Fibroblast of lung (primary cell): ENCODE results near the gene FNDC7. TPM values are rescaled to one million over a fixed set of nuclear protein-coding genes. Genes with fewer than 3 reads are reported as not detected.
"Not testable (repeated sequence)": the region's sequence is repeated elsewhere in the genome, so short reads cannot be mapped to it uniquely, and the experiment has no call there.

ENCODE experiments used
- DNase-seq, 2 donors: peaks; one replicate each; pipeline versions ENCODE4 v3.0.0 to v3.0.0-alpha.2; 2010; ENCODE audit warnings: low read depth in 2 of 2
- H2AFZ ChIP-seq: 2 replicates; pipeline ENCODE4 v1.5.1; 2012; ENCODE audit warnings: low read length, control low read depth, inconsistent platforms
- H3K27ac ChIP-seq: 2 replicates; pipeline ENCODE4 v1.5.1; 2011; ENCODE audit warnings: low read length, control low read depth; ENCODE audit not compliant: insufficient read depth
- H3K27me3 ChIP-seq: 2 replicates; pipeline ENCODE4 v1.5.1; 2011; ENCODE audit warnings: mild to moderate bottlenecking, low read length; ENCODE audit not compliant: control insufficient read depth, insufficient read depth
- H3K36me3 ChIP-seq: 2 replicates; pipeline ENCODE4 v1.5.1; 2011; ENCODE audit warnings: low read length; ENCODE audit not compliant: control insufficient read depth, insufficient read depth
- H3K4me1 ChIP-seq: 2 replicates; pipeline ENCODE4 v1.5.1; 2011; ENCODE audit warnings: low read length; ENCODE audit not compliant: control insufficient read depth, insufficient read depth; ENCODE audit errors: extremely low read depth
- H3K4me2 ChIP-seq: 2 replicates; pipeline ENCODE4 v1.5.1; 2011; ENCODE audit warnings: low read length, control low read depth; ENCODE audit not compliant: insufficient read depth; ENCODE audit errors: extremely low read depth
- H3K4me3 ChIP-seq, 4 experiments: fragments of 200-600 bp in 1 of 4; sonication (generic) in 1 of 4; replicated peaks in 1 of 4; 2 replicates each; pipeline ENCODE4 v1.5.1; 2011 to 2016; ENCODE audit warnings: low read length in 4 of 4, low read depth in 3 of 4, mild to moderate bottlenecking in 3 of 4, control low read depth in 2 of 4, inconsistent platforms in 1 of 4, mixed read lengths in 1 of 4; ENCODE audit not compliant: insufficient read depth in 1 of 4; ENCODE audit errors: control extremely low read depth in 1 of 4
- H3K79me2 ChIP-seq: 2 replicates; pipeline ENCODE4 v1.5.1; 2012; ENCODE audit warnings: mild to moderate bottlenecking, low read length, inconsistent platforms; ENCODE audit not compliant: control insufficient read depth, insufficient read depth
- H3K9ac ChIP-seq: 2 replicates; pipeline ENCODE4 v1.5.1; 2011; ENCODE audit warnings: mild to moderate bottlenecking, low read length, control low read depth; ENCODE audit not compliant: insufficient read depth
- H3K9me3 ChIP-seq: 2 replicates; pipeline ENCODE4 v1.5.1; 2012; ENCODE audit warnings: low read depth, low read length; ENCODE audit not compliant: control insufficient read depth, insufficient read depth
- H4K20me1 ChIP-seq: 2 replicates; pipeline ENCODE4 v1.5.1; 2011; ENCODE audit warnings: low read length; ENCODE audit not compliant: control insufficient read depth, insufficient read depth; ENCODE audit errors: extremely low read depth
- EZH2 ChIP-seq: IDR thresholded peaks from 2 replicates; pipeline ENCODE4 v1.5.1; 2012; ENCODE audit warnings: low read length, control low read depth, mild to moderate bottlenecking; ENCODE audit errors: missing control alignments
- polyA plus RNA-seq, 2 donors: library from polyadenylated mRNA; depleted of rRNA in 1 of 2; stranded (reverse) in 1 of 2; unstranded in 1 of 2; fragments of >200 nt; gene quantifications; 2 replicates each; pipeline ENCODE4 v1.2.1, GENCODE V29; 2011 to 2012; ENCODE audit warnings: missing spikeins in 1 of 2
- total RNA-seq: library from RNA; depleted of rRNA; stranded (reverse); fragments of >200 nt; gene quantifications from 2 replicates; pipeline ENCODE4 v1.2.1, GENCODE V29; 2014
- TF ChIP-seq, protein P1 (sequence below), 2 donors: IDR thresholded peaks in 1 of 2; conservative IDR thresholded peaks in 1 of 2; 1 replicate in 1 of 2; 2 replicates in 1 of 2; pipeline ENCODE4 v1.5.1; 2011 to 2012; ENCODE audit warnings: low read length in 2 of 2, control low read depth in 1 of 2, inconsistent platforms in 1 of 2, low read depth in 1 of 2, mild to moderate bottlenecking in 1 of 2

The FNDC7 gene
- total and polyA plus RNA-seq, 2 donors (not counting 1 experiment from before 2014, with no cell fraction given) = 0.06 to 0.17 TPM

GRCh38 chr1:108665067-108665466 lies 47.6 kb upstream of the FNDC7 start:
- Histone ChIP-seq H4K20me1 (no peaks in the 10 kb centered on the region), H3K79me2 (no peaks in the 10 kb centered on the region), H2AFZ (no peak overlapping the region), H3K27ac (no peak overlapping the region), H3K9me3 (no peaks in the 10 kb centered on the region), H3K36me3 (no peaks in the 10 kb centered on the region), H3K4me1 (no peaks in the 10 kb centered on the region), H3K27me3 (no peaks in the 10 kb centered on the region), H3K4me3 (no peak overlapping the region), H3K4me2 (no peak overlapping the region), H3K9ac (no peak overlapping the region)
- TF ChIP-seq EZH2 = no peak
- TF ChIP-seq, protein P1, sequence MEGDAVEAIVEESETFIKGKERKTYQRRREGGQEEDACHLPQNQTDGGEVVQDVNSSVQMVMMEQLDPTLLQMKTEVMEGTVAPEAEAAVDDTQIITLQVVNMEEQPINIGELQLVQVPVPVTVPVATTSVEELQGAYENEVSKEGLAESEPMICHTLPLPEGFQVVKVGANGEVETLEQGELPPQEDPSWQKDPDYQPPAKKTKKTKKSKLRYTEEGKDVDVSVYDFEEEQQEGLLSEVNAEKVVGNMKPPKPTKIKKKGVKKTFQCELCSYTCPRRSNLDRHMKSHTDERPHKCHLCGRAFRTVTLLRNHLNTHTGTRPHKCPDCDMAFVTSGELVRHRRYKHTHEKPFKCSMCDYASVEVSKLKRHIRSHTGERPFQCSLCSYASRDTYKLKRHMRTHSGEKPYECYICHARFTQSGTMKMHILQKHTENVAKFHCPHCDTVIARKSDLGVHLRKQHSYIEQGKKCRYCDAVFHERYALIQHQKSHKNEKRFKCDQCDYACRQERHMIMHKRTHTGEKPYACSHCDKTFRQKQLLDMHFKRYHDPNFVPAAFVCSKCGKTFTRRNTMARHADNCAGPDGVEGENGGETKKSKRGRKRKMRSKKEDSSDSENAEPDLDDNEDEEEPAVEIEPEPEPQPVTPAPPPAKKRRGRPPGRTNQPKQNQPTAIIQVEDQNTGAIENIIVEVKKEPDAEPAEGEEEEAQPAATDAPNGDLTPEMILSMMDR (conservative IDR thresholded peaks at IDR 0.05 in 1 of 2, IDR thresholded peaks at IDR 0.05 in 1 of 2; ENCODE audit: low read depth in 1 of 2, low read length in 2 of 2) = no peak
- no peak for DNase-seq

GRCh38 chr1:108665771-108666170 lies 46.9 kb upstream of the FNDC7 start:
- no peaks in the 10 kb centered on the region for H3K36me3 ChIP-seq
- no peaks in the 10 kb centered on the region for H3K27me3 ChIP-seq
- no peak for DNase-seq
- no peak overlapping the region for H3K4me3 ChIP-seq
- H4K20me1 ChIP-seq = no peaks in the 10 kb centered on the region
- H3K4me2 ChIP-seq = no peak overlapping the region
- H3K79me2 ChIP-seq = no peaks in the 10 kb centered on the region
- H3K9ac ChIP-seq = no peak overlapping the region
- no peak for TF ChIP-seq EZH2
- H3K4me1 ChIP-seq = no peaks in the 10 kb centered on the region
- H2AFZ ChIP-seq = no peak overlapping the region
- no peak overlapping the region for H3K27ac ChIP-seq
- H3K9me3 ChIP-seq = no peaks in the 10 kb centered on the region

DNA sequence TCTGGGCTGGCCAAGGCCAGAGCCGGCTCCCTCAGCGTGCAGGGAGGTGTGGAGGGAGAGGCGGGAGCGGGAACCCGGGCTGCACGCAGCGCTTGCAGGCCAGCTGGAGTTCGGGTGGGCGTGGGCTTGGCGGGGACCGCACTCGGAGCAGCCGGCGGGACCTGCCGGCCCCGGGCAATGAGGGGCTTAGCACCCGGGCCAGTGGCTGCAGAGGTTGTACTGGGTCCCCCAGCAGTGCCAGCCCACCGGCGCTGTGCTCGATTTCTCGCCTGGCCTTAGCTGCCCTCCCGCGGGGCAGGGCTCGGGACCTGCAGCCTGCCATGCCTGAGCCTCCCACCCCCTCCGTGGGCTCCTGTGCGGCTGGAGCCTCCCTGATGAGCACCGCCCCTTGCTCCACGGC lies 45.3 kb upstream of the FNDC7 start:
- not testable (repeated sequence) for H3K36me3 ChIP-seq, H3K27ac ChIP-seq, H4K20me1 ChIP-seq, H3K4me3 ChIP-seq, H3K4me1 ChIP-seq, DNase-seq, H3K9ac ChIP-seq, H2AFZ ChIP-seq, H3K79me2 ChIP-seq, H3K27me3 ChIP-seq, H3K9me3 ChIP-seq, H3K4me2 ChIP-seq

DNA sequence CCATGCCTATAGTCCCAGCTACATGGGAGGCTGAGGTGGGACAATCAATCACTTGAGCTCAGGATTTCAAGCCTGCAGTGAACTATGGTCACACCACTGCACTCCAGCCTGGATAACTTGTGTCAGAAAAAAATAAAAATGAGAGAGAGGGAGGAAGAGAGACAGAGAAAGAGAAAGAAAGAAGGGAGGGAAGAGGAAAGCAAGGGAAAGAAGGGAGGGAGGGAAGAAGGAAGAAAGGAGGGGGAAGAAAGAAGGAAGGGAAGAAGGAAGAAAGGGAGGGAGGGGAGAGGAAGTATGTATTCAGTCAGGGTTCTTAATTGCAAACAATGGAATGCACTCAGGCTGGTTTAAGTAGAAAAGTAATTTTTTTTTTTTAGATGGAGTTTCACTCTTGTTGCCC lies 43.9 kb upstream of the FNDC7 start:
- H3K4me3 ChIP-seq = no peak overlapping the region
- H3K27ac ChIP-seq = no peak overlapping the region
- H3K27me3 ChIP-seq = no peaks in the 10 kb centered on the region
- H3K9ac ChIP-seq = no peak overlapping the region
- no peak for TF ChIP-seq EZH2
- TF ChIP-seq, protein P1 (conservative IDR thresholded peaks at IDR 0.05 in 1 of 2, IDR thresholded peaks at IDR 0.05 in 1 of 2; ENCODE audit: low read depth in 1 of 2, low read length in 2 of 2) = no peak
- H3K9me3 ChIP-seq = no peaks in the 10 kb centered on the region
- no peak for DNase-seq
- H4K20me1 ChIP-seq = no peaks in the 10 kb centered on the region
- no peak overlapping the region for H2AFZ ChIP-seq
- no peaks in the 10 kb centered on the region for H3K36me3 ChIP-seq
- no peaks in the 10 kb centered on the region for H3K79me2 ChIP-seq
- H3K4me1 ChIP-seq = no peaks in the 10 kb centered on the region
- no peak overlapping the region for H3K4me2 ChIP-seq
